ENCODE results near the gene AP3M1. TPM values are rescaled to one million over a fixed set of nuclear protein-coding genes. Genes with fewer than 3 reads are reported as not detected.

AP3M1 gene
- total RNA-seq, 1 experiment from 2014 or later: 37.4 TPM

DNA sequence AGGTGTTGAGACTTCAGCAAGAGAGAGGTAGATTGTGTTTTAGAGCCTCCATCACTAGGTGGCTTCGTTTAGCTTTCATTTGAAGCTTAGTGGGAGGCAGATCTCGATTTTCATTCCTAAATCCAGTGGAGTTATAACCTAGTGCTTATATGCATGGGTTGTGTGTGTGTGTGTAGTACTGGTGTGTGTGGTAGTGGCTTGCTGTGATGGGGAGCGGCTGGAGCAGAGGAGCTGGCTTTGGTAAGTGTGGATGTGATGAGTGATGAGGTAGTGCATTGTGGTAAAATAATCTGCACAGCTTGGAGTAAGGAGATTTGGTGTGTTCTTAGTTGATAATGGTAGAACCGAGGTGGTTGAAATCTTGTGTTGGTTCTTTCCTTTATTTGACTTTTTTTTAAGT, 43.2 kb downstream of the AP3M1 start:
- no peak overlapping the region for H3K18ac ChIP-seq (ENCODE audit: insufficient read length, low read depth, low read length)
- no peaks in the 10 kb centered on the region for H3K9me3 ChIP-seq (ENCODE audit: control insufficient read depth, low read depth, low read length)
- H2BK120ac ChIP-seq (ENCODE audit: low read depth, low read length, poor library complexity, severe bottlenecking): no peak overlapping the region
- no peak overlapping the region for H2AK5ac ChIP-seq (ENCODE audit: insufficient read length, low read length)
- no peak overlapping the region for H3T11ph ChIP-seq (ENCODE audit: low read length)
- H3K56ac ChIP-seq (ENCODE audit: insufficient read length, low read depth, low read length): no peak overlapping the region
- H3K79me2 ChIP-seq (ENCODE audit: insufficient read depth, low read length): 0 out of 2 replicates have a peak, but pooled peaks cover 2% of the 10 kb centered on the region
- WGBS (ENCODE audit: extremely low coverage, insufficient read length, low lambda C conversion rate): no CpG with 5 or more reads among the region's 4 CpGs
- no peaks in the 10 kb centered on the region for H3K27me3 ChIP-seq (ENCODE audit: insufficient read depth, low read length)
- H3K4me3 Mint-ChIP-seq: no peak overlapping the region
- H2BK15ac ChIP-seq (ENCODE audit: low read depth, low read length): no peak overlapping the region
- H4K20me1 ChIP-seq (ENCODE audit: control insufficient read depth, insufficient read depth, insufficient read length): no peaks in the 10 kb centered on the region
- TF ChIP-seq, protein P1, sequence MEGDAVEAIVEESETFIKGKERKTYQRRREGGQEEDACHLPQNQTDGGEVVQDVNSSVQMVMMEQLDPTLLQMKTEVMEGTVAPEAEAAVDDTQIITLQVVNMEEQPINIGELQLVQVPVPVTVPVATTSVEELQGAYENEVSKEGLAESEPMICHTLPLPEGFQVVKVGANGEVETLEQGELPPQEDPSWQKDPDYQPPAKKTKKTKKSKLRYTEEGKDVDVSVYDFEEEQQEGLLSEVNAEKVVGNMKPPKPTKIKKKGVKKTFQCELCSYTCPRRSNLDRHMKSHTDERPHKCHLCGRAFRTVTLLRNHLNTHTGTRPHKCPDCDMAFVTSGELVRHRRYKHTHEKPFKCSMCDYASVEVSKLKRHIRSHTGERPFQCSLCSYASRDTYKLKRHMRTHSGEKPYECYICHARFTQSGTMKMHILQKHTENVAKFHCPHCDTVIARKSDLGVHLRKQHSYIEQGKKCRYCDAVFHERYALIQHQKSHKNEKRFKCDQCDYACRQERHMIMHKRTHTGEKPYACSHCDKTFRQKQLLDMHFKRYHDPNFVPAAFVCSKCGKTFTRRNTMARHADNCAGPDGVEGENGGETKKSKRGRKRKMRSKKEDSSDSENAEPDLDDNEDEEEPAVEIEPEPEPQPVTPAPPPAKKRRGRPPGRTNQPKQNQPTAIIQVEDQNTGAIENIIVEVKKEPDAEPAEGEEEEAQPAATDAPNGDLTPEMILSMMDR (conservative IDR thresholded peaks at IDR 0.05): no peak
- H3K23me2 ChIP-seq (ENCODE audit: insufficient read length, low read depth, low read length, poor library complexity, severe bottlenecking): no peaks in the 10 kb centered on the region
- no peak overlapping the region for H4K91ac ChIP-seq (ENCODE audit: insufficient read length, low read depth, low read length)
- H2BK12ac ChIP-seq (ENCODE audit: insufficient read length, low read depth, low read length): no peak overlapping the region
- H3K23ac ChIP-seq (ENCODE audit: insufficient read length, low read depth, low read length): no peak overlapping the region
- H2BK5ac ChIP-seq (ENCODE audit: insufficient read length, low read length): no peak overlapping the region
- DNase-seq: no peak
- H3K4ac ChIP-seq (ENCODE audit: low read depth, low read length): no peak overlapping the region
- no peaks in the 10 kb centered on the region for H3K4me1 ChIP-seq (ENCODE audit: insufficient read depth, low read length)
- no peak overlapping the region for H2AFZ ChIP-seq (ENCODE audit: low read length)
- H2BK20ac ChIP-seq (ENCODE audit: low read depth, low read length, poor library complexity, severe bottlenecking): no peak overlapping the region
- H3K4me1 Mint-ChIP-seq: no peaks in the 10 kb centered on the region
- H3K27ac Mint-ChIP-seq: peak overlapping the region in 1 of 3 experiments; percentile 62; a peak in 2 of 7 replicates
- no peak overlapping the region for H3K9ac ChIP-seq (ENCODE audit: extremely low read depth, insufficient read length, low read length)
- no peaks in the 10 kb centered on the region for H3K27me3 Mint-ChIP-seq (ENCODE audit: low read depth)
- no peak overlapping the region for H3K4me2 ChIP-seq (ENCODE audit: insufficient read depth, insufficient read length, low read length)
- no peak overlapping the region for H3K27ac ChIP-seq (ENCODE audit: insufficient read length, low read depth, low read length)
- peaks cover 72 to 98% (median 93%) of the 10 kb centered on the region in 3 experiments; a peak in 6 of 7 replicates for H3K36me3 Mint-ChIP-seq (ENCODE audit: insufficient read depth in 1 of 3, low read depth in 3 of 3)
- no peak overlapping the region for H4K8ac ChIP-seq (replicated peaks; ENCODE audit: insufficient read length, low read depth, low read length)
- peaks cover 6% of the 10 kb centered on the region for H3K79me1 ChIP-seq (ENCODE audit: insufficient read depth, low read depth, low read length, poor library complexity, severe bottlenecking)
- H3K14ac ChIP-seq (ENCODE audit: insufficient read depth, low read length): no peak overlapping the region
- no peak overlapping the region for H4K5ac ChIP-seq (ENCODE audit: insufficient read length, low read depth, low read length)
- no peaks in the 10 kb centered on the region for H3K9me3 Mint-ChIP-seq

Measured in H9 (cell line).